Stimulated activated CD8-positive, alpha-beta memory T cell treated with anti-CD3 and anti-CD28 coated beads, Interleukin-12 subunit alpha, Interleukin-12 subunit beta, amount 100 ng/mL, for 24 hours (primary cell): ENCODE results near the gene ANGPTL8.

Experiments
- DNase-seq: peaks from one replicate; pipeline ENCODE4 v3.0.0-alpha.2; 2020; ENCODE audit errors: extremely low read depth

ANGPTL8 gene

DNA sequence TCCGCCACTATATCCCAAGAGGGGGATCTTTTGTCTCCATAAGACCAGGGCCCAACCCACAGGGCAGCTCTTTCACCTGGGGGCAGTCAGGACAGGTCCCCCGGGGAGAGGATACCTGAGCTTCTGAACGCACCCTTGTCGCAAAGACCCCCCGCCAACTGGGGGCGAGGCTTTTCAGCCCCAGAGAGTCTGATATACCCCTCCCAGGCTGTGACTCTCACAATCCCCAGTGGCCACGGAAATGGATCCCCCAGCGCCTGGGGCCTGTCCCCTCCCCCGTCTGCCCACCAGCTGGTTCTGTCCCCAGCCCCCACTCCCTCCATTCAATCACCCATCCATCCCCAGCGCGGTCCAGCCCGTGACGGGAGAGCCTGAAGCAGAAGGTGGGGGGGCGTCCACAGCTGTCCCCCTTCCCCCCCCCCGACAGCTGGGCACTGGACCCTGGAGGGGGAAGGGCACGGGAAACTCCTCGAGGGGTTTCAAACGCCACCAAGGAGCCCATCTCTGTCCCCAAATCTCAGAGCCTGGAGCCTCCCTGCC lies 22.1 kb downstream of the ANGPTL8 start:
- DNase-seq: no peak

DNA sequence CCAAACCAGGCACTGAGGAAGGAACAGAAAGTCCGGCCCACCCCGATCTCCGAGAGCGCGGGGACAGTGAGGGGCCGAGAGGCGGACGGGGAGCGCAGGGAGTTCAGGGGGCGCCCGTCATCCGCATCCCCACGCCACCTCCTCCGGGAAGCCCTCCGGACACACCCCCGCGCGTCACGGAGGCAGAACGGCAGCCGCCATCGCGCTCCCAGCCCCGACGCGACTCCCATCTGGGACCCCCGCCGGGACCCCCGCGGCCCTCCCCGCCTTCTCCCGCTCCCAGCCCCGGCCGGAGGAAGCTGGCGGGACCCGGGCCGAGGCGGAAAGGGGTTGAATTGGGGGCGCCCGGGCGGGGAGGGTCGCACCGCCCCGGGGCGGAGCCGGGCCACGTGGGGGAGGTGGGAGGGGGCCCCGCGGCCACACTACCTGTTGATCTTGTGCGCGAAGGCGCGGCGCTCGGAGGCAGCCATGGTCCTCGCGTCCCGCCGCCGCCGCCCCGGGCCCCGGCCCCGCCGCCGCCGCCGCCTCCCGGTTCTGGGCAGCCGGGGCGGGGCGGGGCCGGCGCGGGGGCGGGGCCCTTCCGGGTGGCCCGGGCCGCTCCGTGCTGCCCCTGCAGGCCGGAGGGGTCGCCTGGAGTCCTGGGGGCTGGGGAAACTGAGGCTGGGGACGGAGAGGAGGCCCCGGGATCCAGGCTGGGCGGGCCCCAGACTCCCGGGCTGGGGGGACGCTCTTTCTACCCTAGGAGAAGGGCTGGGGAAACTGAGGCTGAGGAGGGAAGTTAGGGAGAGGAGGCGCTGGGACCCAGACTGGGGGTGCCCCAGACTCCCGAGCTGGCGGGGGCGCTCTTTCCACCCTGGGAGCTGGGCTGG lies 22.8 kb downstream of the ANGPTL8 start, which contains the start of gene DOCK6:
Gene DOCK6 (minus strand): TSS at position 554 of the 869 bp plus-strand sequence. CDS start 84 bp downstream, at position 470.
- DNase-seq: no peak

DNA sequence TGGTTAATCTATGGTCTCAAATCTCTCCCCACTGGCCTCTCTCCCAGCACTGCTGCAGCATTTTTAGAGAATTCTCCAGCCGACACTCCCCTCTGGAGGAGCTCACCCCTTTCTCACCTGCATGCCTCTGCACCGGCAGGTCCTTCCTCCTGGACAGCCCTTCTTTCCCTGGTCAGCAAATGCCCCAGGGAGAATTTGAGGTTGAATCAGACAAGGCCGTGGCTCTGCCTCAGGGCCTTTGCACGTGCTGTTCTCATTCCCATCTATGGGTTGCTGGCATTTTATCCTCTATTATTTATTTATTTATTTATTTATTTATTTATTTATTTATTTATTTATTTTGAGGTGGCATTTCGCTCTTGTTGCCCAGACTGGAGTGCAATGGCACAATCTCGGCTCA lies 24.3 kb downstream of the ANGPTL8 start:
- DNase-seq: no peak

DNA sequence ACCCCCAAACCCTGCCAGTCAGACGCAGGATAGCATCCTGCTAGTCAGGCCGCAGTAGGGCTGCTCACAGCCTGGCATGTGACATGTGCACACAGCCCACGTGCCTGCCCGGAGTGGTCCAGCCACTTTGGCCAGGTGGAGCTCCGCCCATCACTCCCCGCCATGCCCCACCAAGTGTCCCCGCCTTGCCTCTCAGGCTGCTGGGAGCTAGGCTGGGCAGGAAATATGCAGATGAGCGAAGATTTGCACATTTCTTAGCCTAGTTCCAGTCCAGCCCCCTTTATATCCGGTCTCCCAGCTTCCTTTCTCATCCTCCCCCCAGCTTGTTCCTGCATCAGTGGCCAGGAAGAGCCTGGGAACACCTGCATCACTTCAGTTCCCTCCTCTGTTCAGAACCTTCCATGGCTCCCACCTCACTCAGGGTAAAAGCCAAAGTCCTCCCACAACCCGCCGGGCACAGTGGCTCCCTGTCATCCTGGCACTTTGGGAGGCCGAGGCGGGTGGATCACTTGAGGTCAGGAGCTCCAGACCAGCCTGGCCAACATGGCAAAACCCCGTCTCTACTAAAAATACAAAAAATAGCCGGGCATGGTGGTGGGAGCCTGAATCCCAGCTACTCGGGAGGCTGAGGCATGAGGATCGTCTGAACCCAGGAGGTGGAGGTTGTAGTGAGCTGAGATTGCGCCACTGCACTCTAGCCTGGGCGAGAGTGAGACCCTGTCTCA lies 25.2 kb downstream of the ANGPTL8 start:
- no peak for DNase-seq

DNA sequence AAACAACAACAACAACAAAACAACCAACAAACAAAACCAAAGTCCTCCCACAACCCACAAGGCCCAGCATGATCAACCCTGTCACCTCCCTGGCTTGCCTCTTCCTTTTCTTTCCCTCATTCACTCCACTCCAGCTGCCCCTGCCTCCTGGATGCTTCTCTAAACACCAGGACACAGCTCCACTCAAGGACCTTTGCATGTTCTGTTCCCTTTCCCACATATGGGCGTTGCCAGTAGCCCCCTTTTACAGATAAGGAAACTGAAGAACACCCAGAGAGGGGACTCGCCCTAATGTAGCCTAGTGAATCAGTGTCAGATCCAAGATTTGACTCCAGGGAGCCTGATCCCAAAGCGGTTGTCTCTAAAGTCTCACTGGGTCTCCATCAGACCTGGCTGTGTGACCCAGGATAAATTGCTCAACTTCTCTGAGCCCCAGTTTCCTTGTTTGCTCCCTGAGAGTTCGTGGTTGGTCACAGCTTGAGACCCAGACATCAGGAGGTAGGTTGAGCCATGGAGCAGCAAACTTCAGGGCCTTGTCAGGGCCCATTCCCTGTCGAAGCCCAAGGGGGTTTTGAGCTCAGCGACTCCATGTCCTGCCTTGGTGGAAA lies 25.9 kb downstream of the ANGPTL8 start:
- no peak for DNase-seq

DNA sequence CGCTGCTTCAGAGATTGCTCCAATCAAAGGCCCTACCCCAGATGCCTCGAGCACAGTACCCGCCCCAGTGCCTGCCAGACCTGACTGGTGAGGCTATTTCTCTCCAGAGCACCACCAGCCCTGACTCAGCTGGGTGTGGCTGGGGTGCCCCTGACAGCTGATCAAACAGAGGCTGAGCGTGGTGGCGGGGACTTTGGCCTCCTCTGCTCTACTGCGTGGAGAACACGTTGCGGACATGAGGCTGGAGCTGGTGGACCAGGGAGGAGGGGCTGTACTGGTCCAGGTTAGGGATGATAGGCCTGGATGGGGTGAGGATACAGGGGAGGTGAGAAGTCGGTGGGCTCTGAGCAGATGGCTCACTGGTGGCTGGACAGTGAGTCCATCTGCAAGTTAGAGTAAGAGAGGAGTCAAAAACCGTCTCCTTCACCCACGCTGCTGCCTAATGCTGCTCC lies 26.4 kb downstream of the ANGPTL8 start:
- DNase-seq: no peak

DNA sequence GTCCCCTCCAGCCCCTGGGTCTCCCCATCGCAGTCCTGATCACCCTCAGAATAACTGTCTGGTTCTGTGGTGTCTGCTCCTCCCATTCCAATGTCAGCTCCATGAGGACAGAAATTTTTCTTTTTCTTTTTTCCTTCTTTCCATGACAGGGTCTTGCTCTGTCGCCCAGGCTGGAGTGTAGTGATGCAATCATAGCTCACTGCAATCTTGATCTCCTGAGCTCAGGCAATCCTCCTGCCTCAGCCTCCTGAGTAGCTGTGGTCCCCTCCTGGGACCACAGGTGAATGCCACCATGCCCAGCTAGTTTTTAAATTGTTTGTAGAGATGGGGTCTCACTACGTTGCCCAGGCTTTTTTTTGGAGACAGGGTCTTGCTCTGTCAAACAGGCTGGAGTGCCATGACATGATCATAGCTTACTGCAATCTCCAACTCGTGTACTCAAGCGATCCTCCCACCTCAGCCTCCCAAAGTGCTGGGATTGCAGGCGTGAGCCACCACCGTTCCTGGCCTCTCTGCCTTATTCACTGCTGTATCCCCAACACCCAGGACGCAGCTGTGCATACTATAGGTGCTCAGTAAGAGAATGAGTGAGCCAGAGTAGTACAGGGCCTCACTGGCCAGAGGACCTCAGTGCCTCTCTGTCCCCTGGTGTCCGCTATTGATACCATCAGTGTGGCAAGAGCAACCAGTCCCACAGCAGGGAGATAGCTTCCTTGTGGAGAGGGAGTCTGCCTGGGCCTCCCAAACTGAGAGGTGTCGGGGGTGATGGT lies 28.1 kb downstream of the ANGPTL8 start:
- no peak for DNase-seq

DNA sequence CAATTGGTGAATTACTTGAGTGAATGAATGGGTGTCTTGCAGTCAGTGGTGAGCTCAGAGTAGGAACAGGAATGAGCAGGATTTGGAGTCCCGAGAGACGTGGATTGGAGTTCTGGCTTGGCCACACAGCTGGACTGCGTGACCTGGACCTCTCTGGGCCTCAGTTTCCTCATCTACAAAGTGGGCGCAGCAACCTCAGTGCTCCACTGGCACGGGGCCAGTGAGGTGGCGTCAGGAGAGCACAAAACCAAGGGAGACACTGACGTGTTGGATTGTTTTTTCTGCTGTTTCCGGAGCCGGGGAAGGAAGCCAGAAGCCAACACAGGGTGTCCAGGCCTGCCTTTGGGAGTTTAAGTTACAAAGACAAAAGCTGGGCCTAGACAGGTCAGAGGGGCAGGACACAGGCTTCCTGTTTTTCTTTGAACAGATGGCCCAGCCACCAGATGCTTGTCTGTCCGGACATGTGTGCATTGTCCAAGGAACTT lies 29.4 kb downstream of the ANGPTL8 start:
- no peak for DNase-seq

DNA sequence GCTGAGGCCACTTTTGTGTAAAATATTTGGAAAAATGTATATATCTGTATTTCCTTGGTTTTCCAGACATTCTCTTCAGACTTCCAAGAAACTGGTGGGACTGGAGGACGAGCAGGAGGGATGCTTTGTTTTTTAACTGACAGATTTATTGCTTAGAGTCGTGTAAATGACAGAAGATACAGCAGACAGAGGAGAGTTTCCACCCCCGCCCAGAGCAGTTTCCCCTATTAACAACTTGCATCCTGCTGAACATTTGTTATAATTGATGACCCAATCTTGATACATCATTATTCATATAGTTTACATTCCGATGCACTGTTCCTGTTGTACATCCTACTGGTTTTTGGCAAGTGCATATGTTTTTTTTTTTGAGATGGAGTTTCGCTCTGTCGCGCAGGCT lies 30.0 kb downstream of the ANGPTL8 start:
- DNase-seq: no peak

DNA sequence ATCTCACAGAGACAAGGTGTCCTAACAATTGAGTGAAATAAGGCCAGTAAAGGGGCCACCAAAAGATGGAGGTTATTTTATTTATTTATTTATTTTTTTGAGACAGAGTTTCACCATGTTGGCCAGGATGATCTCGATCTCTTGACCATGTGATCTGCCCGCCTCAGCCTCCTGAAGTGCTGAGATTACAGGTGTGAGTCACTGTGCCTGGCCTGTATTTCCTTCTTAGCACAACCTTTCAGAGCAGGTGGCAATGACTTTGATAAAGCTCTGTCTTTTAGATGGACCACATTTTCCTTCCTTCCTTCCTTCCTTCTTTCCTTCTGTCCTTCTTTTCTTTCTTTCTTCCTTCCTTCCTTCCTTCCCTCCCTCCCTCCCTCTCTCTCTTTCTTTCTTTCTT lies 33.9 kb downstream of the ANGPTL8 start:
- no peak for DNase-seq

DNA sequence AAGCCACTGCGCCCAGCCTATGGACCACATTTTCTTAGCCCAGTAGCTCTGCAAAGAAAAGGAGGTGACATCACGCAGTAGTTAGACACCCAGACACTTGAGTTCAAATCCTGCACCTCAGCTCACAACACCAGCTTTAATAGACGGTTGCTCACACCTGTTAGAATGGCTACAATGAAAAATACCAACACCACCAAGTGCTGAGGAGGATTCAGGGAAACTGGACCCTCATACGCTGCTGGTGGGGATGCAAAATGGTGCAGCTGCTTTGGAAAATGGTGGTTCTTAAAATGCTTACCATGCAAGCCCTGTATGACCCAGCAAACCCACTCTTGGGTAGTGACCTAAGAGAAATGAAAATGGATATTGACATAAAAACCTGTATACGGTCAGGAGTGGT lies 34.6 kb downstream of the ANGPTL8 start:
- no peak for DNase-seq

DNA sequence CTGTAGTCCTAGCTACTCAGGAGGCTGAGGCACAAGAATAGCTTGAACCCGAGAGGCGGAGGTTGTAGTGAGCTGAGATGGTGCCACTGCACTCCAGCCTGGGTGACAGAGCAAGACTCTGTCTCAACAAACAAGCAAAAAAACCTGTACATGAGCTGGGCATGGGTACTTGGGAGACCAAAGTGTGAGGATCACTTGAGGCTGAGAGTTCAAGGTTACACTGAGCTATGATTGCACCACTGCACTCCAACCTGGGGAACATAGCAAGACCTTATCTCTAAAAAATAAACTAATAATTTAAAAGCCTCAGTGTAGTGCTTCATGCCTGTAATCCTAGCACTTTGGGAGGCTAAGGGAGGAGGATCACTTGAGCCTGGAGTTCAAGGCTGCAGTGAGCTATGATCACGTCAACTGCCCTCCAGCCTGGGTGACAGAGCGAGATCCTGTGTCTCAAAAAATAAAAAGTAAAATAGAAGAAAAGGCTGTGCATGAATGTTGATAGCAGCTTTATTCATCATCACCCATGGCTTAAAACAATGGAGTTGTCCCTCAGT lies 35.2 kb downstream of the ANGPTL8 start:
- DNase-seq: no peak

DNA sequence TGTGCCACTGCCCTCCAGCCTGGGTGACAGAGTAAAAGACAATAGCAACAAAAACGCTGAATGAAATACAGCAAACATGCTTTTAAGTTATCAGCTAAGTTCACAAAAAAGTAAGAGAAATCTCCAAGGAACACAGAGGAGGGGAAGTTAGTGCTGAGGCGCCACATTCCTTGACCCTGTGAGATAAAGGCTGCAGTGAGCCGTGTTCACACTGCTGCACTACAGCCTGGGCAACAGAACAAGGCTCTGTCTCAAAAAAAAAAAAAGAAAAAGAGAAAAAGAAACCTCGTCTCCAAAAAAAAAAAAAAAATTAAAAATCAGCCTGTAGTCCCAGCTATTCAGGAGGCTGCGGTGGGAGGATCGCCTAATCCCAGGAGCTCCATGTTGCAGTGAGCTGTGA lies 39.3 kb downstream of the ANGPTL8 start:
- no peak for DNase-seq

DNA sequence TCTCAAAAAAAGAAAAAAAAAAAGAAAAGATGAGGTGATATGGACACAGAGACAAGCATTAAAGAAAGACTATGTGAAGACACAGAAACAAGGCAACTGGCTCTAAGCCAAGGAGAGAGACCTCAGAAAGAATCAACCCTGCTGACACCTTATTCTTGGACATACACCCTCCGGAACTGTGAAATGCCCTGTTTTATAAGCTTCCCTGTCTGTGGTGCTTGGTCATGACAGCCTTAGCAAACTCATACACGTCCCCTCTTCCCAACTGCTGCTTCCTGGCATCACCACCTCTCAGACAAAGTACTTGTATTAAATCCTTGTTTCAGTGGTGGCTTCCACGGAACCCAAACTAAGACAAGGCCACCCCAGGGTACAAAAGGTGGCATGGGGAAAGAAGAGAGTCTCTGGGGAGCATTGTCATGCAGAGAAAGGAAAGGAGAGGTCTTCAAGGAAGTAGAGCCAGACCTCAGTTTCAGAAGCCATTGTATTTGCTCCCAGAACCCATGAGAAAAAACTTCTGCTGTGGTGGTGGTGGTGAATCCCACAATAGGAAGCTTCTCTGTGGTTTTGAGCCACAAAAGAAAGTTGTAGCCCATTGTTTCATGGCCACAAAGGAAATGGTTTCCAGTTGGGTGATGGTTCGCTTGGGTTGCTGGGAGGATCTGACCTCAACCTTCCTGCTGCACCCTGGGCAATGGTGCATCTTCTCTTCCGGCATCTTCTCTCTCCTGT lies 40.3 kb downstream of the ANGPTL8 start:
- DNase-seq: no peak

DNA sequence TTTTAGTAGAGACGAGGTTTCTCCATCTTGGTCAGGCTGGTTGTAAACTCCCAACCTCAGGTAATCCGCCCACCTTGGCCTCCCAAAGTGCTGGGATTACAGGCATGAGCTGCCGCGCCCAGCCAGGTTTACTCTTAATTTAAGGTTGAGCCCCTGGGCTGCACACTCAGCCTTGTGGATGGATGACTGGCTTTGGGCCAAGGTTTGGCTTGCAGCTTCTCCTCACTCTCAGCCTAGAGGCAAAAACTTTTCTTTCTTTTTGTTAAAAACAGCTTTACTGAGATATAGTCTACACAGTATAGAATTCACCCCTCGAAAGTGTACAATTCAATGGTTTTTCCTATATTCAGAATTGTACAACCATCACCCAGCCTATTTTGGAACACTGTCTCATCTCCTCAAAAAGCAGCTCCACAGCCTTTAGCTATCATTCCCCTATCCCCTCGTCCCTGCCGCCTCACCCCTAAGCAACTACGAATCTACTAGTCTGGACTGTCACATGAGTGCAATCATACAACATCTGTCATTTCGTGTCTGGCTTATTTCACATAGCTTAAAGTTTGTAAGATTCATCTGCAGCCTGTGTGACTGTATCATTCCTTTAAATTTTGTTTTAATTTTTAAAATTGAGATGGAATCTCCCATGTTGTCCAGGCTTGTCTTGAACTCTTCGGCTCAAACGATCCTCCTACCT lies 42.1 kb downstream of the ANGPTL8 start:
- no peak for DNase-seq

DNA sequence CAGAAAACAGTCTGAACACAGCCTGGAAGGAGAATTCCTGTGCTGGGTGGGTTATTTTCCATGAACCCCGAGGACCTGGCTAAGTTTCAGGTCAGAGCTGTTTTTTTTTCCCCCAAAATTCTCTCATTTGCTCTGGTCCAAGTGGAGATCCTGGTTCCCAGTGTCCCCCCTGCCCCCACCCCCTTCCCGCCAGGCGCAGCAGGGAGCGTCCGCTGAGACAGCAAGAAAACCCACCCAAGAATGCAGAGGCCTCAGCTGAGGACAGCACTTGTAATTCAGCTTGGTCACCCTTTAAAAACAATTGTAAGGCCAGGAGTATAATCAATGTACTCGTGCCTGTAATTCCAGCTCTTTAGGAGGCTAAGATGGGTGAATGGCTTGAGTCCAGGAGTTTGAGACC lies 45.1 kb downstream of the ANGPTL8 start:
- no peak for DNase-seq

DNA sequence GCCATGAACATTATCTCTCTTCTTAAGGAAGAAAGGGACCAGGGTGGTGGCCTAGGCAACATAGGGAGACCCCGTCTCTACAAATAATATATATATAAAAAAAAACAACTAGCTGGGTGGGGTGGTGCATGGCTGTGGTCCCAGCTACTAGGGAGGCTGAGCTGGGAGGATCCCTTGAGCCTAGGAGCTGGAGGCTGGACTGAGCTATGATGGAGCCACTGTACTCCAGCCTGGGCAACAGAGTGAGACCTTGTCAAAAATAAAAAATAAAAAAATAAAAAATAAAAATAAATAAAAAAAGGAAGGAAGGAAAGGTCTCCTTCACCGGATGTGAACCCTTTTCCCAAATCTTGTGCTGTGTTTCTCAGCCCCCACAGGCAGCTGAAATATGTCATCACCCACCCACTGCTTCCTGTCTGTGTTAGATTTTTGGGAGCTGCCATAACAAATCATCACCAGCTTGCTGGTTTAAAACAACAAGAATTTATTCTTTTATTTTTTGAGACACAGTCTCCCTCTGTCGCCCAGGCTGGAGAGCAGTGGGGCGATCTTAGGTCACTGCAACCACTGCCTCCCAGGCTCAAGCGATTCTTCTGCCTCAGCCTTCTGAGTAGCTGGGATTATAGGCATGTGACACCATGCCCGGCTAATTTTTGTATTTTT lies 47.0 kb downstream of the ANGPTL8 start:
- DNase-seq: no peak

DNA sequence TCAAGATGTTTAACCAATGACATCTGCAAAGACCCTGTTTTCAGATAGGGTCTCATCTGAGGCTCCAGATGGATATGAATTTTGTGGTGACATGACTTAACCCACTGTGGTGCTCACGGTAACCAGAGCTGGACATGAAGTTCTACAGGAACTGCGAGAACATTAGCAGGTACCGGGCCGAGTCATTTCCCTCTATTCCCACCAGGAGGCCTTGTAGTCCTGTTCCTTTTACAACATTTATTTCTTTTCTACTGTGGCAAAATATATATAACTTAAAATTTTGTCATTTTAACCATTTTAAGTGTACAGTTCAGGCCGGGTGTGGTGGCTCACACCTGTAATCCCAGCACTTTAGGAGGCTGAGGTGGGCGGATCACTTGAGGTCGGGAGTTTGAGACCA lies 48.9 kb downstream of the ANGPTL8 start:
- no peak for DNase-seq

DNA sequence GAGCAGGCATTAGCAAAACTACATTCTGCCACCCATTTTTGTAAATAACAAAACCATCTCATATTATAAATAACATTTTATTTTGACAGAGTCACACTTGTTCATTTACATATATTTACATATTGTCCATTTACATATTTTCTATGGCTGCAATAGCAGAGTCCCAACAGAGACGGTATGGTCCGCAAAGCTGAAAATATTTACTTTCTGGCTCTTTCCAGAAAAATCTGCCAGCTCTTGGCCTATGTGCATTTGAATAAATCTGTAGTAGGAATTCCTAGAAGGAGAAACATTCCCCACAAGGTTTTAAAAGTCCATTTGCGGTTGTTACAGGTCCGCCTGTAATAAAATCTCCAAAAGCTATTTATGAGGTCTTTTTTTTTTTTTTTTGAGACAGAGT lies 50.8 kb downstream of the ANGPTL8 start:
- DNase-seq: no peak
